Ramos (cell line): ENCODE results near the gene RPS3.

Source experiments
- in situ Hi-C: fragments of 300-500 bp; cut with MboI; formaldehyde crosslinking; loops from one replicate; pipeline ENCODE4 v1.14.3; 2022; ENCODE audit warnings: low sequenced_read_pairs; ENCODE audit not compliant: unreplicated experiment

Gene RPS3

DNA sequence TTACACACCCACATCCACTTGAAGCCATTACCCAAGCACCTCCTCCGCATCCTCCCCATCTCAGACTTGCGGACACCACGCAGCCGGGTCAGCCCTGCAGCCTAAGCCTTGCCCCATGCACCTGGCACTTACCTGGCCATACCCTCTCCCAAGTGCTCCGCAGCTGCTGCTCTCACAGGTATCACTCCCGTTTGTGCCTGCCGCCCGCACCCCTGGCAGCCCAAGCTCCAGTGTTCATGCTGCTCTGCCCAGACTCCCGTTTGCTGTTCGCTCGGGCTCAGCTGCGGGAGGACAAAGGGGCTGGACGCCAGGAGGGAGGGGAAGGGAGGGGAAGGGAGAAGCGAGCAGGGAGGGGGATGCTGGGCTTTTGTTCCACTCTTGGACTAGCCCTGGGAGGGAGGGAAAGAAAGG is 33.6 kb downstream of the RPS3 start, which contains the start of gene KLHL35:
TSS of gene KLHL35 (minus strand) at position 293 of the 411 bp plus-strand sequence. CDS start 2,574 bp downstream, outside the sequence.
- in situ Hi-C loops: no loop called here

DNA sequence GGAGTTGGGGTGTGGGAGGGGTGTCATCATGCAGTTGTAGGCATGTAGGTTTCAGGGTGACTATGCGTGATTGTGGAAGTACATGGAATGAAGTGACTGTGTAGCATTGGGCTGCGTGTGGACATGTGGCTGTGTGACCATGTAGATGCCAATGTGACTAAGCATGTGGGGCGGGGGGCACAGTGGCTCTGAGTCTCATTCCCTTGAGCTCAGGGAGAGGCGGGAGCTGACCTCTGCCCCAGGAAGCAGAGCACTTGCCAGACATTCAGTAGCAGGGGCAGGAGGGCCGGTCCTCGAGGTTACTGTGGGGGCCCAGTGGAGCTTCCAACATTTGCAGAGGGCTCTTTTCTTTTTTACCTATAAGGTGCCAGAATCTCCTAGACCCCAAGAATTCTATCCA is 34.1 kb downstream of the RPS3 start:
- in situ Hi-C loops: no loop called here

DNA sequence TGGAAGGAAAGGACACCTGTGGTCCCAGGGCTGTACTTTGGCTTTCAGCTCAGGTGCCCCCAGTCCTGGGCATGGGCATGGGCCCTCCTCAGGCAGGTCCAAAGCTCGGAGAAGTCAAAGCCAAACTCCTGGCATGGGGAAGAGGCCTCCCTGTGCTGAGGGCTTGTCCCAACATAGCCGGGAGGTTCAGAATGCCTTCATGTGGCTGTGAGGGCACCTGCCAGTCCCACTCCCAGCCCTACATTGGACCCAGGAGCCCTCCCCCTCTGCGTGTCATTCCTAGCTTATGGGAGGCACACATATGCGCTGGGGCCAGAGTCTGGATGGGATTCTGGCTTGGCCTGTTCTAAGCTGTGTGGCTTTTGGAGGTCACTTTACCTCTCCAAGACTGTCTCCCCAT is 34.7 kb downstream of the RPS3 start:
- in situ Hi-C loops: no loop called here

DNA sequence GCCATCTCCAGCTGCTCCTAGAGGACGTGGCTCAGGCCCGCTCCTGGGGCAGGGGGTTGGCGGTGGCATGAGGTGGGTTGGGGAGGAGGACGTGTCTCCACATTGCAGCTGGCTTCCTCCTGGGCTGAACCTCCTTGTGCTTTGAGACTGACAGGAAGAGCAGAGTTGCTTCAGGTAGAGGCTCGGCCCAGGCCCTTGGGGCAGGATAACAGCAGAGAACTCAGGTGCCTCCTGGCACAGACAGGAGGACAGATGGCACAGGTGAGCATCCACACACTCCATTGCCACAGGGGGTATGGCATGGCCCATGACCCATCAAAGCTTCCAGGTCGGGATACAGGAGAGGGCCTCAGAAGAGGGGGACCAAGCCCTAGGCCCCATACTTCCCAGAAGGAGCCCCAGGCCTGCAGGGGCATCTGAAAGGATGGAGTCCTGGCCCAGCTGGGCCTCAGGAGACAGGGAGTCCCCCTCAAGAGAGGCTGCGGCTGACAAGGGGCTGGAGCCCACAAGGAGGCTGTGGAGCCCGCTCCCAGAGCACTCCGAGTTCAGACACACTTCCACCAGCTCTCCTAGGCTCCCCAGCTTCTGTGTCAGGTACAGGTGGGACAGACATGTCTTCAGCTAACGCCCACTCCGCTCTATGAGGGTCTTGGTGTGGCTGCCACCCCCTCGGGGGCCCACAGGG is 35.7 kb downstream of the RPS3 start:
- in situ Hi-C loops: no loop called here

DNA sequence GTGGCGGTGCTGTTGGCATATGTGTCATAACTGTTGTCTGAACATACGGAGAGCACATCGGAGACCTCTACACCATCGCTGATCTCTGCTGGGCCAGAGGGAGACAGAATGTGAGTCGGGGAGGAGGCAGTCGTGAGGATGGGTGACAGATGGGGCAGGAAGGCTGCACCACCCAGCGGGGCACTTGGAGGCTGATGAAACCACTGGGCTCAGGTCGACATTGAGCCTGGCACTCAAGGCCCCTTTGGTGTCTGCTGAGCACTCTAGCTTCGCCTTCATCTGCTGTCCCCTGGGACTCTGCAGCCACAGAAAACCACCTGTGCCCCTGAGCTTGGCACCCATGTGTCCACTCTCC is 36.2 kb downstream of the RPS3 start:
- in situ Hi-C loops: no loop called here

DNA sequence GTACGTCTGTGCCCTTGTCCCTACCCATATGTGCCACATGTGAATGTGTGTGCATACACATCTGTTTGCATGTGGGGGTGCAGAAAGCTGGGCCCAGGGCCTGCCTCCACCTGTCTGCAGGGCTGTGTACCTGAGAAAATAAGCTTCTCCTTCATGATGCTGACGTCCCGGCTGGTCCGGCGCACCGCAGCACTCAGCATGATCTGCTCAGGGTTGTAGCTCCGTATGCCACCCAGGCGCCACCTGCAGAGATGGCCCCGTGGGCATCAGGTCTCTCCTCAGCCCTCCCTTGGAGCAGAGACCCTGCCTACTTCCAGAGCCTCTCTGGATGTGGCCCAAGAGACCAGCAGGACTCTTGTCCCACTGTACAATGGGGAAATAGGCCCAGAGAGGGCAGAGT is 37.5 kb downstream of the RPS3 start:
- in situ Hi-C loops: no loop called here

DNA sequence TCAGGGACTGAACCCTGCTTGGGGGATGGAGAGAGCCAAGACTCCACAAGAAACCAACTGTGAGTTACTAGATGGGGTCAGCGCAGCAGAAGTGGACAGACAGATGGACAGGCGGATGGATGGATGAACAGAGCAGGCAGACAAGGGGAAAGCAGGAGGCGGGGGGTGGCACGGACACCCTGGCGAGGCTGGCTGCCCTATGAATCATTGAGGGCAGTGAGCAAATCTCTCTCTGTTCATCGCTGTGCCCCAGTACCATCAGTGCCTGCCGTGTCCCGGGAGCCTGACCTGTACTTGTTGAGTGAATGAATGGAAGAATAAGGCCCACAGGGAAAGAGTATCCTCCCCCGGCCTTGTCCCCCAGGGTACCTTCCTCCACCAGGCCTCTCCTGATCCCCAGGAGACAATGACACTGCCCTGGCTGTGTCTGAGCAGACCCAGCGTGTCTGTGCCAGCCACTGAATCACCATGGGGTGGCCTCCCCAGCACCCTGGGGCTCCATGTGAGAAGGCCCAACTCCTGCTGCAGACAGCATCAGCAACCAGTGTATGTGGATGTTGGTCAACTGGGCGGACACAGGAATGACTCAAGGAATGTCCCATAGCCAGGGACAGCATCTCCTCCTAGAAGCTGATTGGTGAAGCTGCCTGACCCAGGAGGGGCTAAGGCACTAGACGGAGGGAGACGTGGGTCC is 38.8 kb downstream of the RPS3 start:
- in situ Hi-C loops: no loop called here

DNA sequence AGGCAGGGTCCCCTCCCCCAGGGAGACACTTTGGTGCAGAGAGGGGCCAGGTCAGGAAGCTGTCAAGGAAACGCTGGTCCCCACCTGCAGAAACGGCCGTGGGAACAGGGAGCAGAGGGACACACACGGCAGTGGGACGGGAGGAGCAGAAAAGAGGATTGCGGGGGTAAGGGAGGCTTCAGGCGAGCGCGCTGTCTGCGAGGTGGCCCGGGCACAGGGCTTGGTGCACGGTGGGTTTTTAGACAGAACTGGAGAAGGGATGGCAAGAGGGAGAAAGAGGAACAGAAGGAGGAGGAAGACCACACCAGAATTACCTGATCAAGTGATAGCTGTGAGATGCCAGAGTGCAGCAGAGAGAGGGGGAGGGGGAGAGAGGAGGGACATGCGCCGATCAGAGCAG is 39.7 kb downstream of the RPS3 start:
- in situ Hi-C loops: no loop called here

DNA sequence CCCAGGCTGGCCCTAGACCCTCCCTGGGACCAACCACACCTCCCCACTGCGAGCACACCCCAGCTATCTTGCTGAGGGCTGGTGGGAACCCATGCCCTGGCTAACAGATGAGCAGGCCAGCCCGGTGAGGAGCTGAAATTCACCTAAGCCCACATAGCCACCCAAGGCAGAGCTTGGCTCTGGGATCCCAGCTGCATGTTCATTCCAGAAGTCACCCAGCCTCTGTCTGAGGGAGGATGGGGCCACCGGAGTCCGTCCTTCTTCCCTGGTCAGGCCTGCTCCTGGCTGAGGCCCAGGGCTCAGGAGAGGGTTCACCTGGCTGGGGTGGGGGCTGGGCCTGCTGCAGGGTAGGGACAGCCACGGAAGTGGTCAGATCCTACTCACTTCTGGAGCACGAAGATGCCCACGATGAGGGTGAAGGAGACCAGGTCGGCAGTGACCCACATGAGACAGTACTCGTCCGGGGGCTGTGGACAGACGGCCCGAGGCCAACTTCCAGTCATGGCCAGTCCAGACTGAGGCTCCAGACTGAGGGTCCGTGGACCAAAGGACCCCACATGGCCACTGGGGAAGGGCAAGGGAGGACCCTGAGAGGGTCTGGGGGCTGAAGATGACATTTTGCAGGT is 40.3 kb downstream of the RPS3 start:
- in situ Hi-C loops: no loop called here

DNA sequence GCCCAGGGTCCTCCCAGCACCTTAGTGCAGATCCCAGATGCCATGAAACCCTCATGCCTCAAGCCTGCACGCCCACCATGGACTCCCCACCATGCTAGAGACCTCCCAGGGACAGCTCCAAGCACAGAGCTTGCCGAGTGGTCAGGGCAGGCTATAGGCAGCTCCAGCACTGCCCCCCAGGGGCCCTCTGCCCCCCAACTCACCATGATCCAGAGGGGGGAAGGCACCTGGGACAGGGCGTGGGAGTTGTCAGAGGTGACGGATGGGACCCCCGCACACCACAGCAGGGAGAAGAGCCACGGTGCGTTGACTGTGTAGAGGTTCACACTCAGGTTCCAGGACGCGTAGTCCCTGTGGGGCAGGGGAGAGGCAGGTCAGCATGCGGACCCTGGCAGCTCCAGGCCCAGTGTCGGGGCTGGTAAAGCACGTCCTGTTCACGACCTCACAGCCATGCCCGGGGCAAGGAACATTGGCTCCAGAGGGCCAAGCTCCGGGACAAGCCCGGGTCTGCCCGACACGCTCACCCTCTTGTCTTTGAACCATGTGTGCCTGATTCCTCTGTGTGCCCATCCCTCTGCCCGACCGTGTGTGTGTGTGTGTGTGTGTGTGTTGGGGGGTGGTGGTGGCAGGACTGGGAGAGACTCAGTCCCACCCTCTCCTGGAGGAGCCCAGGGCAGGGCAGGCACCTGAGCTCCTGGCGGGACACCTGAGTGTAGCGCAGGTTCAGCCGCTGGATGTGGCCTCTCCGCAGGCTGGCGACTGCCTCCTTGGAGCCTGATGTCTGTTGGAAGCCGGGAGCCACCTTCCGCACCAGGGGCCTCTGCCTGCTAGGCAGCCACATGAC is 41.9 kb downstream of the RPS3 start:
- in situ Hi-C loops: no loop called here

DNA sequence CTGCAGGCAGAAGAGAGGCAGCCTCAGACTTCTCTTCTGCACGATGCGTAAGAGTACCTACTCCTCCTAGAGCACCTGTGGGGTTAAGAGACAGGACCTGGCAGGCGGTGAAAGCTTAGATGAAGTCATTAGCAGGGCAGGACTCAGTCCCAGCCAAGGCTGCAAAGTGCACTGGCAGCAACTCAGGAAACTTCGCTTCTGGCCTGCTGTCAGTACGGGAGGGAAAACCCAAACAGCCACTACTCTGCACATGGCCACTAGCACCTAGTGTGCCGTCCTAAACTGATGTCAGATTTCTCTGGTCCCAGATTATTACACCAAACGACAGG is 42.5 kb downstream of the RPS3 start:
- in situ Hi-C loops: no loop called here

DNA sequence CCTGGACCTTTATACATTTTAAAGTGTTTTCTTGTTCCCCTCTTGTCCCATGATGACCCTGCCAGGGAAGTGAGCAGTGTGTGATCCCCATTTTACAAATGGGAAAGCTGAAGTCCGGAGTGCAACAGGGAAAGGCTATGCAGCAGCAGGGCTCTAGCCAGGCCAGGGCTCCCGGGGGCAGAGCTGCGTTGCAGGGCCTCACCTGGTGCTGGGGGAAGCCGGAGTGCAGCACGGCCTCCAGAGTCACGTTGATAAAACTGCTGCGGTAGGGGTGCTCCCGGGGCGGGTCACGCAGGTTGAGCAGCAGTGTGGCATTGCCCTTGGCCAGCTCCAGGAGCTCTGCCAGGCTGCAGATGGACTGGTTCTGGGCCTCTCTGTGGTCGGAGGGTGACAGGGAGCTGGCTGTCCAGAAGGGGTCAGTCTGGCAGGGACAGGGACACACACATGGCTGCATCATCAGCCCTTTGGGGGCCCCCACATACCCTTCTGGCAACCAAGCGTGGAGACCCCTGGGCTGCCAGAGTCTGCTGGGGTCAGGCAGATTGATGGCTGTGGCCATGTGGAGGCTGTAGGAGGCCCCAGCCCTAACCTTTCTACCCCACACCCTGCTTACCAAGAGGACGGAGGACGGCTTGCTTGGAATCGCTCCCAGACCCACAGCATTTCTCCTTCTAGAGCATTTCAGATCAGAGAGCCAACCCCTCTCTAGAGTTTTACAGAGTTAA is 43.0 kb downstream of the RPS3 start:
- in situ Hi-C loops: no loop called here

DNA sequence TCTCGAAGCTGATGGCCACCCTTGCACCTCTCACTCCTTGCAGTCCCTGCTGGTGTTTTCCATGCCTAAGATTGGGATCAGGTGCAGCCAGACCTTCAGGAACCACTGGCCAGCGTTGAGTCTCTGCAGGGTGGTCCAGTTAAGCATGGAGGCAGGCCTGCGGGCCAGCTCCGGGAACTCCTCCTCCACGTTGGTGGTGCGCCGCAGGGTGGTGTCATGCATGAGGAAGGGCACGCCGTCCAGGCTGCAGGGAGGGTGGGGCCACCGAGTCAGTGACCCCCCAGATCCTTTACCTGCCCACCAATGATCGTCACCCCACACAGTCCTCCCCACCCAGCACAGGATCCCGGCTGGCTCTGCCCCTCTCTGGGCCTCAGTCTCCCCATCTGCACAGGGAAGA is 43.7 kb downstream of the RPS3 start:
- in situ Hi-C loops: no loop called here

DNA sequence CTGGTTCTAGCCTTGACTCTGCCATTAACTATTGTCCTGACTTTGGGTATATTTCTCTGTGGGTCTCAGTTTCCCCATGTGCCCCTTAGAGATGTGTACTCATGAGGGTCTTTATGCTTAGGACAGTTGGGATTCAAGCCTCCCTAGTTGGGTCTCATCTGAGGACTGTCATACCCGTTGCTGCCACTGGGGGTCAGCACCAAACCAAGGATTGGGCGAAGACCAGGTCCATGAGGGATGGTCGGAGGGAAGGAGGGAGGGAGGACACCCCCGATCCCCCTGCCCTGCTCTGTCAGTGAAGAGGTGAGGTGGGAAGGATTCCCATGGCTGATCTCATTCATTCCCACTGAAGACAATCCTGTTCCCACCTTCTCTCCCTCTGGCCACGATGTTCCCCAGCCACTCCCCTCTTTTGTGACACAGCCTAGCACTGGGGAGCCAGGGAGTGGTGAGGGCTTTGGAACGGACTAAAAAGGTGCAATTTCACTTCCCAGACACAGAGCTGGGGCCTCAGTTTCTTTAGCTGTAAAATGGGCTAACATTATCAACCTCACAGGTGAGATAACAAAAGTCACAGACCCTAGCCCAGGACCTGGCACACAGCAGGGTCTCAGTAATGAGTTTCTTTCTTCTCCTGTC is 46.1 kb downstream of the RPS3 start:
- in situ Hi-C loops: loop anchor here (5.0 kb wide), 1 partner anchor 87 kb away; no protein-coding TSS in a partner anchor

DNA sequence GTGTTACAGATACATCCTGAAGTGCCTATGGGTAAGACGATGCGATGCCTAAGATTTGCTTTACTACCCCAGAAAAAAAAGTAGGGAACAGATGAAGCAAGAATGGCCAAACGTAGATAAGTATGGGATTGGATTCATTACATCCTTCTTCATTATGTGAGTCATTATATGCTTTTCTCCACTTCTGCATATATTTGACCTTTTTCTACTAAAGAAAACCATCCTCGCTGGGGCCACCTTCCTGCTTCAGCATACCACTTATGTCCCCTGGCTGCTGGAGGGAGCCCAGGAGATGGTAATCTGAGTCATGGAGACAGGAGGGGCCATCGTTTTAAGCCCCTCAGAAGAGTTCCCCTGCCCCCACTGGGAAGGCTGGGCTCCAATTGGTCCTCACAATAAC is 48.1 kb downstream of the RPS3 start:
- in situ Hi-C loops: loop anchor here (5.0 kb wide), 1 partner anchor 85 kb away; no protein-coding TSS in a partner anchor

DNA sequence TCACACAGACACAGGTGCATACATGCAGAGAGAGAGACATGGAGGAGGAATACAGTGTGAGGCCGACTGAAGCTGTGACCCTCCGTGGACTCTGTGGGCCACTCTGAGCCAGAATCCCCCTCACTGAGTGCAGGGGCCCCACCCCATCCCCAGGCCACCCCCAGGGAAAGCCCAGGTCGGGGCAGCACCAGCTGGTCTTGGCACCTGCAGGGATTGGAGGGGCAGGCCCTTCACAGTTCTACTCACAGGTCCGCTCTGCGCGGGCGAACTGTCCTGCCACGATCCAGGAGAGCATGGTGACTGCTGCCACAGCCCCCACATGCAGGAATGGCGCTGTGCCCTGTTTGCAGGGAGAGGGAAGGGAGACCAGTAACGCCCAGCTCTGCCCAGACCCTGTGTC is 50.0 kb downstream of the RPS3 start:
- in situ Hi-C loops: loop anchor here (5.0 kb wide), 1 partner anchor 83 kb away; no protein-coding TSS in a partner anchor

DNA sequence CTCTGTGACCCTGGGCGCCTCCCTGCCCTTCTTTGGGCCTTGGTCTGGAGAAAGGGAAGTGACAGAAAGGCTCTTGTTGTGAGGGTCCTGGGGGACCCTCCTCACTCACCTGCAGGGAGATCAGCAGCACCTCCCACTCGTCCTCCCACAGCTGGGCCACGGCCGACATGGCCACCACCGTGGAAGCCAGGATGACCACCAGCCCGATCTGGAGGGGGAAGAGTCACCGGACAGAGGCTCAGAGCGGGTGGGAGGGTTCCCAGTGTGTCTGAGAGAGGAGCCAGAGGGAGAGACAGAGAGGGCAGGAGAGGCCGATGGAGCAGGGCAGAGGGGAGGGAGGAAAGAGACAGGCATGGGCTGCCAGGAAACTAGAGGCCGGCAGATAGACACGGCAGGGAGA is 50.5 kb downstream of the RPS3 start:
- in situ Hi-C loops: loop anchor here (5.0 kb wide), 1 partner anchor 83 kb away; no protein-coding TSS in a partner anchor

DNA sequence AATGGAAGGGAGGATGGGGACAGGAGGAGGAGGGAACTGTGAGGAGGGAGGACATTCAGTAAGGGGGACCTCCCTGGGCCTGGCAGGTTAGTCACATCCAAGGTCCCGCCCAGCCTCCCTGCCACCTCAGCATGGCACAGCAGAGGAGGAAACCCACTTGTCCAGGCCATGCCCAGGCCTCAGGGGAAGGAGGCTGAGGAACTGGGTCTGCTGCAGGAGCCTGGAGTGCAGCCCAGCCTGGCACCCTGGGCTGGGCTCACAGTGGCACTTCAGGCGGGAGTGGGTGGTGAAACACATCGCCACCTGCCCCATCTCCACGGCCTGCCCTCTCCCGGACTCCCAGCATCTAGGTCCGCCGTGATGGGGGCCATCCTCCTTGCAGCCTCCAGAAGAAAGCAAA is 50.9 kb downstream of the RPS3 start:
- in situ Hi-C loops: no loop called here
